Measurements from ENCODE around the gene NEO1.

NEO1 gene

DNA sequence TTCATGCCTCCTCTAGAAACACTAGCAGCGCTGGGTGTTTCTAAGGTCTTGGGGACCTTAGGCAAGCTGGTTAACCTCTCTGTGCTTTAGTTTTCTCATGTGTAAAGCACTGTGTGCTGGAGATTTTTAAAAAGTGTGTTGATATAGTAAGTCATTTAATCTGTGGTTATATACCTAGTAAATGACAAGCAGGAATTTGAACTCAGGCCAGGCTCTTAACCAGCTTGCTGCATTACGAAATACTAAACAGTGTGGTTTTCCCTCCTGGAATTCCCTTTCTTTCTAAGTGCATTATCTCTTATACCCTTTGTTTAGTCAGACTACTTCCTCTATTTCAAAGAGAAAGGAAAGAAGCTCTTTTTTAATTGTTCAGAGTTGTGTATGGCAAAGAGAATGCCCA is 26.5 kb downstream of the NEO1 start:
- no peak for DNase-seq

DNA sequence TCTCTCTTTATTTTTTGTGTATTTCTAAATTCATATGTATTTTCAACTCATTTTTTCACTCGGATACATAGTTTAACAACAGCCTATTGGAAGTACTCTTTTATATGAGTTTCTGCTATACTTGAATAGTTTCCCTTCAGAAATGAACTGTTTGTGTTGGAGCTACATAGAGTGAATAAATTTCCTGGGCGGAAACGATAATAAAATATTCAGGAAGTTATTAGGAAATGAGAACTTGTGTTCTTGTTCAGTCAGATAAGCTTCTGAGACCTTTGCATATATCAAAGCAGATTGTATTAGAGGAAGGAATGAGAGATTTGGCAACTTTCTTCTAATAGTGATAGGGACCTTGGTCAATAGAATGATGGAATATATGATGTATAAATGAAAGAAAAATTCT is 27.3 kb downstream of the NEO1 start:
- no peak for DNase-seq

GRCh38 chr15:73081321-73081958 is 29.2 kb downstream of the NEO1 start:
- DNase-seq: no peak

GRCh38 chr15:73082812-73083211 is 30.5 kb downstream of the NEO1 start:
- no peak for DNase-seq

DNA sequence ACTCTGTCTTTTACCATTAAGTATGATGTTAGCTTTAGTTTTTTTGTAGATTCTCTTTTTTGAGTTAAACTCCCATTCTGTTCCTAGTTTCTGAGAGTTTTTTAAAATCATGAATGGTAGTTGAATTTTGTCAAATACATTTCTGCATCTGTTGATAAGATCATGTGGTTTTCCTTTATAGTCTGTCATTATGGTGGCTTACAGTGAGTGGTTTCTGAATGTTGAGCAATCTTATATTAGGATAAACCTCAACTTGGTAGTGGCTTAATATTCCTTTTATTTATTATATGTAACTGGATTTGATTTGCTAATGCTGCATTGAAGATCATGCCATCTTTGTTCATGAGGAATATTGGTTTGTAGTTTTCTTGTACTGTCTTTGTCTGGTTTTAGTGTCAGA is 34.8 kb downstream of the NEO1 start:
- DNase-seq: no peak

DNA sequence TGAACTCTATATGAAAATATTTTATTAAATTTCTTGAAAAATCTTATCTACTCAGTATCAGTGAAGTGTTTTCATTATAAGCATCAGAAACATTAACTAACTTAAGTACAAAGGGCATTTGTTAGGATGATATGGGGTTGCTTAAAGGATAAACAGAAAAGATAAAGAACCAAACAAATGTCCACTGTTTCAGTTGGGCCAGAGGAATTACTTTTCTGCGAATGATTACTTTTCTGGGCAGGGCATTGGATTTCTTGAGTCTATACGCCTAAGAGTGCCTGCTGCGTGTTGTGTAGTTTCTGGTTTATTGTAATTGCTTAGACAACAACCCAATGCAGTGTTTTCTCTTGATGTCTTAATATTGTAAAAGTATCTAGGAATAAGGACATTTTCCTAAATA is 52.8 kb downstream of the NEO1 start:
- no peak for DNase-seq

- no peak for DNase-seq
Measured at GRCh38 chr15:73108676-73109075, 56.4 kb downstream of the NEO1 start.

DNA sequence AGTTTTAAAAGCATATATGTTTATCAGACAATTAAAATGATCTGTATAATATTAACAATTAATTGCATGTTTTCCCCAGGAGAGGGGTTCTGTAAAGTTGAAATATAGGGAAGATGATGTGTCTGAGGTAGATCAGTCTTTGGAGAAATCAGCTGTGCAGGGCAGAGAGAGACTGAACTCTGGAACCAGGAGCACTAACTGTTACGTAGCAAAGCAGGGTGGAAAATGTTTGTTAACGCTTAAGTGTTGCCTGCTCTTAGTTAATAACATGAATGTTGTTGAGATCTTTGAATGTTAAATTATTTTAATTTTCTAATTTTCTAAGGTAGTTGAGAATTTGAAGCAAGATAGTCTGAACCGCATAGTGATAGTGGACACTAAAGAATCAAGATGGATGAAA is 57.5 kb downstream of the NEO1 start:
- DNase-seq: no peak

DNA sequence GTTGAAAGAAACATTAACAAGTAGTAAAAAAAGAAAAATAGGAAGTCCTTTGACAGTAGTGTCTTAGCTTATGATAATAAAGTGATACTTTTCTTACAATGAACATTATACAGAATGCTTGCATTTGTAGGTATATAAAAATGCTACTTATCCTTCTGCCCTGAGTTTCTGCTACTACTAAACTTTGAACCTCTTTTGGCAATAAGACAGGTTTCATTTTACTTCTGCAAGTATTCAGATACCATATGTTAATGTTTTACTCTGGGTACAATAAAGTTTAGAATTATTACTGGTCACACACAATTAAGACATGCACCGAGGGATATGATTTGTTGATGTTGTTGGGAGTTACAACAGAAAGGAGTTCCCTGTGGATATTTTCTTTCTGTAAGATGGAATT is 57.9 kb downstream of the NEO1 start:
- DNase-seq: no peak

- DNase-seq: no peak
Measured at GRCh38 chr15:73114064-73114463, 61.8 kb downstream of the NEO1 start.

GRCh38 chr15:73116164-73116563 is 63.9 kb downstream of the NEO1 start:
- DNase-seq: no peak

- no peak for DNase-seq
Measured at GRCh38 chr15:73118055-73118454, 65.8 kb downstream of the NEO1 start.

DNA sequence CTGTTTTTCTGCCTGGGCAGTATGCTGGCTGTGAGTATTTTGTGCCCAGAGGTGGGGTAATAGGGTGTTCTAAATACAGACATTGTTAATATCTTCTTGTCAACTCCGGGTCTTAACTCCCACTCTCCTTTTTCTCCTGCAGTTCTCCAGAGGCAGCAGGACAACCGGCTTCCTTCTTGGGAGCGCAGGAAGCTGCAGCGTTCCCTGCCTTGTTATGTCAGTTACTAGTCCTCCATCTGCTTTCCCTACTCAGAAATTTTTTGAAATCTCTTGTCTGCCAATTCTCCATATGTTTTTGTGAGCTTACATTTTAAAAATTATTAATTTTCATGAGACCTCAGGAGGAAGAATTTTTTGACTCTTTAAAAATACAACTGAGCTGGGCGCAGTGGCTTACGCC is 67.2 kb downstream of the NEO1 start:
- no peak for DNase-seq

DNA sequence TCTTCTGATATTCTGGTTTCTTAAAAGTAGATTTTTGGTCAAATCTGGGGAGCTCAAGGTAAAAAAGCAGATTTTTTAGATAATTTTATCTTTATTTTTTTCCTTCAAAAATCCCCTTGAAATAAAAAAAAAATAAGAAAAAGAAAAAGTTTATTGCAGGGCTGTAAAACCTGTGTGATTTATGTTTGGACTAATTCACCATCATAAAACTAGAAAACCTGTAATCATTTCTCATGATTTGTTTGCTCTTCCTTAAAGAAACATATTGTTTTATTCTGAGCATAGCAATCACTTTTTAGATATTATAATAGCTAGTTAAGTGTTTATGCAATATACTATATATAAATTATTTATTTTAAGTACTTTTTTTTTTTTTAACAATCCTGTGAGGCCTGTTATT is 68.0 kb downstream of the NEO1 start:
- no peak for DNase-seq

GRCh38 chr15:73125219-73125618 is 73.0 kb downstream of the NEO1 start:
- DNase-seq: no peak

- no peak for DNase-seq
Measured at GRCh38 chr15:73127302-73127936, 75.2 kb downstream of the NEO1 start.

DNA sequence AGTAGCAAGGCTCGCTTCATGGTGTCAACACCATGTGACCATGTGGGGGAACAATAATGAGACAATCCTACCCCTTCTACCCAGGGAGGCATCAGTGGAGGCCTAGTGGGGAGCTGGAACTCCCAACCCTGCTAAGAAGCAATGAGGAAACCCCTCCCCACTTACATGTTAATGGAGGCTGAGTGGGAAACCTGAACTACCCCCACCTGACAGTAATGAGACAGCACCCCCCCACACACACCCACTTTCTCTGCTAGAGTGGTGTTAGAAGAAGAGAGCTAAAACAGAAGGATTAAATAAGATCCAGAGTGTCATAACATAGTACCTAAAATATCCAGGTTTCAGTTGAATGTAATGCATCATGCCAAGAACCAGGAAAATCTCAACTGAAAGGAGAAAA is 78.6 kb downstream of the NEO1 start:
- no peak for DNase-seq

DNA sequence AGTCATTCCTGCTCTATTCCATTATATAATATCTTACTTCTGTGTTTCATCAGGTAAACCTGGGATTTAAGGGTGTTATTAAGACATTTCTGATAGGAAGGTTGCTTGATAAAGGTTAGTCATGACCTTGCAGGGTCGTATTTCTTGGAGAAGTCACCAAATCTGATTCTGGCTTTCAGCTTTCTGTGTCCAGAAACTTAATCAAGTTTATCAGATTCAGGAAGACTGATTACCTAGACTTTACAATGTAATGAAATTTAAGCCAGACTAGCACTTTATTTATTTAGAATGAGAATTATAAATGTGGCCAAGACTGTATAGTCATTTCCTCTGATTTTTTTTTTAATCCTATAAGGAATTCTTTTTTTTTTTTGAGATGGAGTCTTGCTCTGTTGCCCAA is 81.9 kb downstream of the NEO1 start:
- no peak for DNase-seq

- DNase-seq: no peak
Measured at GRCh38 chr15:73139041-73139743, 86.9 kb downstream of the NEO1 start.

GRCh38 chr15:73139744-73140553 is 87.7 kb downstream of the NEO1 start:
- no peak for DNase-seq

GRCh38 chr15:73141216-73141900 is 89.1 kb downstream of the NEO1 start:
- DNase-seq: no peak

DNA sequence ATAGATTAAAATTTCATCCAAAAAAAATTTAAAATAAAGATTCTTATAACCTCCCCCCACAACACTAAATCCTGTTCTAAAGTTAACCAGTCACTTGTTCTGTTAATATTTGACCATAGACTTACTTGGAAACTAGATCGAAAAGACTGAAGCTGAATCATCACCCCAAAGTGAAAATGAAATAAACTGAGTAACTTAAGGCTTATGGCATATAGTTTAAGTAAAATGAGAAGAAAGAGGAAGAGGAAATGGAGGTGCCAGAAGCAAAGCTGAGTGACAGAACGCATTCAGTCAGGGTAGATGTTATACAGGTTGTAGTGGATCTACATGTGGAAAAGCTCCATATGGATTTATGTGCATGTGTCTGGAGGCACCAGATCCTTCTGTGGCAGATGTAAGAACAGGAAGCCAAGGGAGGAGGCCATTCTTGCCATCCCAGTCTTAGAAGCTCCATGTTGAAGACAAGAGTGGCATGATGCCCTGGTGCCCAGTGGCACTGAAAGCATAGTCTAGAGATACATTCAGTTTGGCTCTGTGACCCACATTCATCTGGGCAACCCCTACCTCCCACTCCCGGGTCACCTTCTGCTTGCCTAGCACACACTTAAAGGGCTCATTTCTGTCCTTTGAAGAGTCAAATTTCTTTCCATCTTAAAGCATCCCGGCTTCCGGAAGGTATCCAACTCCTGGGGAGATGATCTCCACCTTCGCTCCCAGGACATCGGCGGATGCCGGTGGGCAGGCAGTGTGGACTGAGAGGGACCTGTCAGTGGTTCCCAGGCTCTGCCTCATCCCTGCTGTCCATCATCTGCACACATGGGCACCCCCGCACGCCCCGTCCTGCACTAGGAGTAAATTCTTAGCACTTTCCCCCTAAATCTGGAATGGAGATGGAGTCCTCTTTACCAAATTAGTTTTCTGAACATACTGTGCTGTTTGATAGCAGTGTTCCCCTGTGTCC is 90.8 kb downstream of the NEO1 start:
- no peak for DNase-seq
